HG03565 (cell line): ENCODE data around the gene FTCDNL1.

ENCODE experiments used
- ATAC-seq: cut with Tn5 transposase; IDR thresholded peaks from one replicate; pipeline ENCODE4 v1.9.1; 2021; ENCODE audit warnings: mild to moderate bottlenecking, moderate library complexity; ENCODE audit not compliant: unreplicated experiment

Gene FTCDNL1

DNA sequence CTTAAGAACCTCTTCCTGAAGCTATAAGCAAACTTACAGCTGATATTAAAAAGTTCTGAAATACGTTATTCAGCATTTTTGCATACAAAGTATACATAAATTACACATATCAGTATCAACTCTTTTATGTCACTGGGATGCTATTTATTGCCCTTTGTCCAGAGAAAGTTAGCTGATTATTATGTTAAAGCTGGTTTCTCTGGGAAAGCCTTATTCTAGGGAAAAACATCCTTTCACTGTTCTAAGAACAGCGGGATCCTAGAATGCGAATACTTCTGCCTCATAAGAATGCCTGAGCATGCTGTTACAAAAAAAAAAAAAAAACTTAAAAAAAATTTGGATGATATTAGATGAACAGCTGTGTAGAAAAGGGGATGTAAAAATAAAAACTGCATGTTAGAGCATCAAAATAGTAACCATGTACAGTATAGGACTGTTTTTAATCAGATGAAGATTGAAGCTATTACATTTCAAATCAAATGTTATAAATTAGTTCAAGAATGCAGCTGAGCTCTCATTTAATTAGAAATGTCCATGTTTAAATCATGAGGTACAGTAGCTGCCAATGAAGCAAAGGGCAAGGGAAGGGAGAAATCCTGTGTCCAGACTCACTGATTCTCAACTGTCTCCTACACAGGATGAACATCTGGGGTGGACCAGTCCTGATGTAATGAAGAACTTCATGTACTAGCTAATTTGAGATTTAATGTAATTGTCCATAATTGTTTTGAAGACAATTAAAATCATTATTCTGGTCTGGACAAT, 8.2 kb downstream of the FTCDNL1 start:
- no peak for ATAC-seq

DNA sequence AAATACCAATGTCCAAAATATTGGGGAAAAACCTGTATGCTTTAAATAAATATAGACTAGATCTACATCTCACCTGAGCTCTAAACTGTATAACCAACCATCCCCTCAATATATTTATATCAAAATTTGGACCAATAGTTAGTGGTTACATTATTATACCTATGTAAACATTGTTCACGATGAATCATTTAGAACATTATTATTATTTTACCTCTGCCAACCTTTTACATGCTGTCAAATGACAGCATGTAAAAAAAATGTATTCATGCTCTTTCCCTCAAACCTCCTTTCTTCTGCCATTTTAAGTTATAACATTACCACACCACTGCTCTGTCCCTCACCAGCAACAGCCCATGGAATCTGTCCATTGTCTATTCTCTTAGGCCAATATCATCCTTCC, 9.6 kb downstream of the FTCDNL1 start:
- no peak for ATAC-seq

DNA sequence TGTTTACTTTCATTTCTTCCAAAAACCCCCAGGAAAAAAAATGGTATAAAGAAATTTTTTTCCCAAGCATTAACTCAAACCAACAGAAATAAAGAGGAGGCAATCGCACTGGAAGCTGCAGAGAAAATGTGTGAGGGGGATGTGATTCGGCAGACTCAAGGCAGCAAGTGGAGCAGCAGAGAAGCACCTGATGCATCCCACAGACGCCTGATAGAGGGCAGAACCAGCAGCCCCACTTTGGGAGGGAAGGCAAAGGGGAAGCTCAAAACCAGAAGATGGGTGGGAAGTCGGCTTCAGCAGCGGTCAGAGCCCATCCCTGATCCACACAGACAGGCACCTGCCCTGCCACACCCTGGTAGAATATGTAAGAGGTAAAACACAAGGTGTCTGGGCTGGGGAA, 12.6 kb downstream of the FTCDNL1 start:
- no peak for ATAC-seq

DNA sequence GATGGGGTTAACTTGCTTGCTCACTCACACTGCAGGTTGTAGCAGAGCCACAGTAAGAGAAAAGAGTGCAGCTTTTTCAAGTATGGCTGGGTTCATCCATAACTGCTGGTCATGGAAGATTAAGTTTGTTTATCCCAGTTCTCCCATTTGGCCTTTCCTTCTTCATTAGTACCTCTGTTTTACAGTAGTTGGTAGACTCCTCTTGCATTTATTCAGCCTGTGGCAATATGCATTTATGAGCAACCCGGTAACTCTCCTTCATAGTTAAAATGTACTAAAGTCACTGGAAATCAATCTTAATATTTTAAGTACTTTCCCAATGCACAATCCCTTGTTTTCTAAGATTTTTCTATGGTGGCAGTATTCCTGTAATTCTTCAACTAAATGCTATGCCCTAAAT, 14.0 kb downstream of the FTCDNL1 start:
- no peak for ATAC-seq

DNA sequence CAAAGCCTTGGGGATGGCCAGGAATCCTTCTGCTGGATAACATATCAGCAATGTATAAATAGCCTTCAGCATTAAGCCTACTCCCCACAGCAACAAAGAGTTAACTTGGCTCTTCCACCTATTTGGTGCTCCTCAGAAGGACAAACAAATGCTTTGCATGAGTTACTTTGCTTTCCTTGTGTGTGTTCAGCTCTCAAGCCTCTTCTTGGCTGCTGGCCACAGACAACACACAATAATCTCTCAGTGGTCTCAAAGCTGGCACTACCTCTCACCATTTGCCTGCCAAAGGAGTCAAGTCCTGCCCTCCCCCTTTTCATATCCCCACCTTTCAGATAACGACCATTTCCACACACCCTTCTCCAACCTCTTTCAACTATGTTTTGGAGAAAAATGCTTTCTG, 17.5 kb downstream of the FTCDNL1 start:
- no peak for ATAC-seq

DNA sequence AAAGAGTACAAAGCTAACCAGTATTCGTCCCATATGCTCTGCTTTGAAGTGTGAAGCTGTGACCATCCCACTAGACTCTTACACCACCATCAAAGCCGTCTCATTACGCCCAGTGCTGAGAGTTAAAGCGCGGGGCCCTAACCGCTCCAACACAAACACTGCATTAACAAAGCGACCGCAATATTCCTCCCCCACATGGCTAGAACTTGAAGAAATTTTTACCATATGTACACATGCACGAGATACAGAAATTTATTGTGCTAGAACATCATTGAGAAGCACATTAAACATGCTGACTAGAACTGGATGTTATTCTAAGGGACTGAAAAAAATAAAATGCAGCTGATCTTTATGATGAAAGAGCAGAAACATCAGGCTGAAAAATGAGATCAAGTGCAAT, 20.5 kb downstream of the FTCDNL1 start:
- no peak for ATAC-seq

DNA sequence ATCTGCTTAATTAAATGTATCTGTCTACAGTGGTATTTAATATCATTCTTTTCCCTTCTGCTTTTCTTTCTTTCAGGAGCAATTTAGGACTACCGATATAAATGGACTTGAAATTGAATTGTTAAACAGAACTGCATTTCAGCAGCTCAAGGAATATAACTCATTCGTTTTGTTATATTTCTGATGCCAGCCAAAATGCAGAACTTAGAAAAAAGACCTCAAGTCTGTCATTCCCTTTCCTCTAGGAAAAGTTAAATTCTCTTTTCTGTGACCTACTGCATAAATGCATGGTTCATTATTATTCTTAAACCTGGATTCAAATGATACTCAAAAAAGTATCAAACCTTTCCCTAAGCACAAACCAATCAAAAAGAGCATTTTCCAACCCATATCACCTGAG, 21.4 kb downstream of the FTCDNL1 start:
- ATAC-seq, result no peak

DNA sequence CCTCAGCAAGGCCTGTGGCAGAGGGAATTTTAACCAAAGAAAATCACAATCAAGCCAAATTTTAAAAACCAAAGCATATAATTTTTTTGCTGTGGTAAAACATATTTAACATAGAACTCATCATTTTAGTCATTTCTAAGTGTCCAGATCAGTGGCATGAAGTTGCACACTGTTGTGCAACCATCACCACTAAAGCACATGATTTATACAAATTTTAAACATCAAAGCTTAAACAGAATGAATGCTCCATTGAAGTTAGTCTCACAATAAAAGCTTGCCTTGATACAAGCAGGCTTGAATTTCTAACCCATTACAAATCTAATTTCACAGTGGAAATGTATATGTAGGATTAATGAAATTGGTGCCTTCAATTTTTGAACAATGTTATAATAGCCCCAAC, 31.2 kb downstream of the FTCDNL1 start:
- ATAC-seq, result no peak

DNA sequence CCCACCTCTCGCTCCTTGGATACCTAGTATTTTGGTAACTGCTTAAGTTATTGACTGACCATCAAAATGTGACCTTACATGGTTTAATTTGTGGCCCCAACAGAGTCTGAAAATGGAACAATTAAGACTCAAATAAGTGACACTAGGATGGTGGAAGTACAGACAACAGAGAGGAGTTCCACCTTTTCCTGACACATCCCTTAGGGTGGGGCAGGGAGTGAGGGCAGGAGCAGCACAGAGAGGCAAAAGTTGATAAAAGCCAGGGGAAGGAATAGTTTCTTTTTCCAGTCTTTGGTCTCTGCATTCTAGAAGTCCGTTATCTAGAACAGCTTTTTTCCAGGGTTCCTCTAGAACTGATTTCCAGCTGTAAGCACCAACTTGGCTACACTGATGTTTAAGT, 32.2 kb downstream of the FTCDNL1 start:
- no peak for ATAC-seq

DNA sequence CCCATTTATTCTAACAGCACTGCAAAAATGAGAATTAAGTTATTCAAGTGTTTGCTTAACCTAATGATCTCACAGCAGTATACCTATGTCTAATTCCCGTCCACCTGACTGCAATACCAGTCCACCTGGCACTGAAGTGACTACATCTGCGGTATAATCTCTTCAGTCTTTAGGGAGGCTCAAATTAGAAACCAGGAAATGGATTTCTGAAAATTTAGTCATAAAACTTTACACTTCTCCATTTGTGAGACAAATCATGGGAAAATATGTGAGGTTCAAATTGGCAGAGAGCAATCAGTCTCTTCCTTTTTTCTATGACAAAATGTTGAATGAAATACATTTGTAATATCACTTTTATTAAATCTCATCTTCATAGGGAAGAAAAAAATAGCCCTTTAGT, 33.0 kb downstream of the FTCDNL1 start:
- no peak for ATAC-seq

DNA sequence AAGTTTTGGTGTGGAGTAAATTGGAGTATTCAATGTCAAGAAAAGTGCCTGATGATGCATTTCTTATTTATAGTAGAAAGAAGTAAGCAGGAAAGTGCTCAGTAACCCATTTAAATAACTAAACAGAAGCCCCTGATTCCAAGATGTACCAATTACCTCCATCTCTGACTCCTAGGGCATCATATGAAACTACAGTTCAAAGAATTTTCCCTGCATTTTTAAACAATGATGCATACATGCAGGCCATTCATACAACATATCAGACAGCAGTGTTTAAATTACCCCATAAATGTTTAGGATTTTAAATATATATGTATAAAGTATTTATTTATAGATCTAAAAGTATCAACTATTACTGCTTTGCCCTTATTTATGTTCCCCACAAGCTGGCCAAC, 36.2 kb downstream of the FTCDNL1 start:
- ATAC-seq, result no peak

DNA sequence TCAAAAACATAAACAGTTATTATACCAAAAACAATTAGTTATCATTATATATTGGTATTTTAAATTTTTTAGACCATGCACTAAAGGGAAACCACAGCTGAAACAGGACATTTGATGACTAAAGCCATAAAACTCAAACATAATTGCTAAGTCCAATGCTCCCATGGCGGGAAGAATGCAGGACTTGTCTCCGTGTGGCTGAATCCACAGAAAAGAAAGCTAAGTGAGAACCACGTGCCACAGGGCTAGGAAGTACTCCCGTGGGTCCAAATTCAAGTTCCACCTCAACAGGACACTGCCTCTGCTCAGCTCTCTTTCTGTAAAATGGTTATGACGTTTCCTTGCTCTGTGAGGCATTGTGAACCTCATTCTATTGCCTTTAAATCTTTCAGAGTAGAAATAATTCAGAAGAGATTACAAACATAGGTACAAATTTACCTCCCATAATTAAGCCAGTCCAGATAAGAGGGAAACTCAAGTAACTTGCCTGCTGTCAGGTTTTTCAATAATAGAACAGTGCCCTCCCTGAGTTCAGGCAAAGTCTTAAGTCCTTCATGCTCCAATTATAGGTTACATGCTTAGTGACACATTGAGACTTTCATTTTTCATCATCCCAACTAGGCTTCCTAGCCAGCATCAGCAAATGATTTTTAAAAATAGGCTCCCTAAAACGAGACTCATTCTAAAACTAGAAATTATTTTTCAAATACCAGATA, 36.7 kb downstream of the FTCDNL1 start:
- no peak for ATAC-seq

DNA sequence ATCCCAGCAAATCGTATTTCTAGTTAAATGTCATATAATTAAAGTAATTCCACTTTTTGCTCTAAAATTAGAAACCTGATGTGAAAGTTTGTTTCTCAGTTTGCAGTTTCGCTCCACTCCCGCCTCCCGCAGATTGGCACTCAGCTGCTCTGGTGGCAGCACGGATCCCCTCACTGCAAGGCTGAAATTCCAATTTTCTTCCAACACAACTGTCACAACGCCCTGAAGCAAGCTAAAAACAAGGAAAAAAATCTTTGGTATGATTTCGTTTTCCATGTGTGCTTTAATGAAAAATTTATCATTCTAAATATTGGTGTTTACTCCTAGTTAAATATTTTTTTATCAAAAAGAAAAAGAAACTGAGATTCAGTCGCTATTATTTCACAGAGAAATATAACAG, 38.5 kb downstream of the FTCDNL1 start:
- no peak for ATAC-seq

DNA sequence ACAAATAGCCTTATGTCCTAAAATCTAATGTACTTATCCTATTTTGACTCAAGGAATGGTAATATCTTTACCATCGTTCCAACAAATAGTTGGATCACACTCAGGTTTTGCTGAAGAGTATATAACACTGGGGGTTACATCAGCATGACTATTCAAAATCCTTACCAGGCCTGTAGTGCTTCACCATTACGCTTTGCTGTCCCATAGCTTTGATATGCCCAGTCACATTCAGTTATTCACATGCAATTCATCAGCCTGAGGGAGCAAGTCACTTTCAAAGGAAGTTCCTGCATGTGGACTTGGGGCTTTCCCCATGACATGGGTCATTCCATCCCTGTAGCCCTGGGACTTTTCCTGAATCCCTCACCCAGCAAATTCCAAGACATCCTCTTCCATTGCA, 39.6 kb downstream of the FTCDNL1 start:
- ATAC-seq, result no peak

DNA sequence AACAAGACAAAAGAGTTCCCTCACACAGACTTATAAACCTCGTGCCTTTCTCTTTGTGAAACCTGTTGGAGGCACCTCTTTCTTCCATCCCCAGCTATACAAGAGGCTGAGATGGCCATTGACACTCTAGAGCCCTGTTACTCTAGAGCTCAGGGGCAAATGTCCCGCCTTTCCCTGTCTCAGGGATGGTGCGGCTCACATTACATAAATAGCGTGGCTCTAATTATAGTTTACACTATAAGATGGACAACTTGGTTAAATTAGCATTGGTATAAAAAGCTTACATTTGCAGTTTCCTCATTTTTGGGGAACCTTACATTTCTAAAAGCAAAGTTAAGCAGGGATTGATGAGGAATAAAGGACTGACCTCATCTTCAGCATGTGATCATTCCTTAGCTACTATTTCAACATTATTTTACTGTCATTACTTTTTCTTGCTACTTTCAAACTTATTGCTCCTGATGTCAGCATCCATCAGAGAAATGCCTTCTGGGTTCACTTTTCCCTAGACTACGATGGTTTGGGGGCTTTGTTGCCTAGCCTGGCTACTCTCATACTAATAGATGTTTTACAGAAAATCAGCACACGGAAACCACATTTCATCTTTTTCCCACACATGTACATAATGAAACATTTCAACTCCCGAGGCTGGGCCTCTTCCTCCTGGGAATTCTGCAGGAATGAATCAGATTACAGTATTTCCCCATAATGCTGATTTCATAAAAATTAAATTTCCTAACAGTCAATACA, 40.4 kb downstream of the FTCDNL1 start:
- ATAC-seq, result no peak

DNA sequence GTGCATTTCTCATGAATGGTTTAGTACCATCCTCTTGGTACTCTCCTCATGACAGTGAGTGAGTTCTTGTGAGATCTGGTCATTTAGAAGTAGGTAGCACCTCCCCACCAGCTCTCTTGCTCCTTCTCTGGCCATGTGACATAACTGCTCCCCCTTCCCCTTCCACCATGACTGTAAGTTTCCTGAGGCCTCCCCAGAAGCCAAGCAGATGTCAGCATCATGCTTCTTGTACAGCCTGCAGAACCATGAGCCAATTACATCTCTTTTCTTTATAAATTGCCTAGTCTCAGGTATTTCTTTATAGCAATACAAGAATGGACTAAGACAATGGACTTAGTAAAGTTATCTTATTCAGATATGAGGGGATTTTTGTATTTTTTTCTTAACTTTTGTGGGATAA, 43.0 kb downstream of the FTCDNL1 start:
- no peak for ATAC-seq

DNA sequence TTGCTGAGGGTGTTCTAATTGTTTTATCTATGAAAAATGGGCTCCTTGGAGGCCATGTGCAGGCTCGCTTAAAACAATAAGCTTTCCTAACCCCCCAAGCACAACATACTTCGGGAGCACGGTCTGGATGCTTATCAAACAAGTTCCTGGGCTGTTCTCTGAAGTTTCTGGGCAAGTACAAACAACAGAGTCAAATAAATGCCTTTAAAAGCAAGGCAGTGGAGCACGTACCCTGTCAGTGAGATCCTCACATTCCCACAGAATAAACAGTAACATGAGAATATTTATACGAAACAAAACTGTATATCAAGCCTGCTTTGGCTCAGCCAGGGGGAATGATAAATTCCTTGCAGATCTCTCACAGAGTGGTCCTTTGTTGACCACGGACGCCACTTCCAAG, 44.8 kb downstream of the FTCDNL1 start:
- ATAC-seq, result no peak

DNA sequence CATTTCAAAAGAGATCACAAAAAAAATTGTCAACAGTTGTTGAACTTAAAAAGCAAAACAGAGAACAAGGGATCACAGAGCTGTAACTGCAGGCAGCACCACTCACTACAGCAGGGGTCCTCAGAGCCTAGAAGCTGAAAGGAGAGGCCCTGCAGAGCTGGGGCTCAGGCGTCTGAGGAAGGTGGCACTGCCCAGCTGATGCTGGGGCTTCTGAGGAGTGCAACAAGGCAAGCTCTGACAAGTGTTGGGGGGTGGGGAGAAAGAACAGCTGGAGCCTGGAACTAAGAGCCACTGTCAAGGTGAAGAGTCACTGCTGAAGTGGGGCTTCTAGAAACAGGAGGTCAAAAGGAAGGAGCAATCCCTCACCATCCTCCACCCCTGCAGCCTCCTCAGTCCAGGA, 46.2 kb downstream of the FTCDNL1 start:
- ATAC-seq, result no peak

DNA sequence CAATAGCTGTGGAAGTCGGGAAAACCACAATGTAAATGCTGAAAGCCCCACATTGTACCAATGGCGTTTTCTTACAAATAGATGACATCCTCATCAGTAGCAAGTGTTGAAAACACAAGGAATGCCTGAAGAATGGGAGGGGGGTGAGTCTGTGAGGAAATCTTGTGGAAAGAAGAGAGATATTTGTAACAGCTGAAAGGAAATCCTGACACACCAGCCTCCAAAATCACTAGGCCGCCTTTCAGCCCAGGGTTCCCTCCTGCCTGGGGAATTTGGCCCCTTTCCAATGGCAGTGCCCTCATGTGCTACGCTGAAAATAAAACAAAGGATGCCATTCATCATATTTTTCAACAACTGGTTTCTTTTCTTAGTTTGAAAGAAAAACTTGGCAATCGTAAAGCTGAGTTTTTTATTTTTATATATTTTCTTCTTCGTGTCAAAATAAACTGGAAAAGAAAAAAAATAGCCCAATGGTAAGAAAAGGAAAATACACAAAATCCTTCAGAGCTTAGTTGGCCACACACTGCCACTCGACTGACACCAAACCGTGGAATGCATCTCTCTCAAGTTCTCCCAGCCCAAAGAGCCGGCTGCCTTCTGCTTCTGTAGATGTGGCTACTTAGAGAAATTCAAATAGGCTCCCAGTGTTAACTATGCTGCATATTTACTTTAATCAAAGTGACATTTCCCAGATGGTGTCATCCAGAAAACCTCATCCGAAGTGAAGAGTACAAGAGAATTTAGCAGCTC, 52.0 kb downstream of the FTCDNL1 start:
- no peak for ATAC-seq

DNA sequence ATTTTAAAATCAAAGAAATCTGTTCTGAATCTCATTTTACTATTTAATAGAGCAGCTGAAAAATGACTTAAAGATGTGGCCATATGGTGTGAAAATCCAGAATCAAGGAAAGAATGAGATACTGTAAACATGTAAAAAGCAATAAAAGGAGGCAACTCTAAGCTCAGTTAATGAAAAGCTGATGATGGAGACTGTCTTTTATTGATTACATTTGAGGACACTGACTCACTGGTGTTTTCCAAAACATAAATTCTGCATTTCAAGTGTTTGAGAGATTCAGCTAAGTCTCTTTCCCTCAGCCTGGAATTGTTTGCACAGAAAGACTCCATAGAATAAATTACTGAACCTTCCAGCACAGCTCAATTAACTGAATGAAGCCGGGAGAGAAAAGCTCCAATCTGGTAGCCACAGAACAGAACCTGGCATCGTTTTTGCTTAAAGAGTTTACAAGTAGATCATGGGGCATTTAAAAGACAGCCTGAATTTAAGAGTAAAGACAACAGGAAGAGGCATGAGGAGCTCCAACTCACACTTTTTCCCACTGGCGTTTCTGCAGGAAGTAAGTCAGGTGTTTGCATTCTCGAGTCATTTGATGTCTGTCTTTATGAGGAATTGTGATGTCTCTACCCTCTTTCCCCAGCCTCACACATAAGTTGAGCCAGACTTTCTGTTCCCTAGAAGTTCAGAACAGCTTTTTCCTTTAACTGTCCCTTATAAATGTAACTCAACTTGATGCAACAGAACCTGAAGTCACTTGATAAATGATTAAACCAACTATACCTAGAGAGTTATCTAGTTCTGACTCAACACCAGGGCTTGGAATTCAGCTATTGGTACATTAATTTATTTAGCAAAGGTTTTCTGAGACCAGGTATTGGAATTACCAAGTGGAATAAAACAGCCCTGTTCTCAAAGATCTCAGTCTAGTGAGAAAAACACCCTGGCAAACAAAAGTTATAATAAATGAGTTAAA, 53.3 kb downstream of the FTCDNL1 start:
- no peak for ATAC-seq
